Omental fat pad (tissue), 4 donors: ENCODE data around the gene GTF2H1. TPM values are rescaled to one million over a fixed set of nuclear protein-coding genes. Genes with fewer than 3 reads are reported as not detected.
"Not testable (repeated sequence)": the region's sequence is repeated elsewhere in the genome, so short reads cannot be mapped to it uniquely, and the experiment has no call there.

Source experiments
- ATAC-seq: fragments of 150-250 bp; one replicate; pipeline ENCODE4 v1.9.1; 2016; ENCODE audit warnings: mild to moderate bottlenecking, moderate library complexity; ENCODE audit not compliant: low FRiP score
- DNase-seq: peaks from one replicate; pipeline ENCODE4 v3.0.0-alpha.2; 2019; ENCODE audit warnings: low spot score
- CTCF ChIP-seq, 3 donors: fragments of 450-650 bp; IDR thresholded peaks; one replicate each; pipeline ENCODE4 v1.5.1; 2016 to 2017; ENCODE audit warnings: antibody characterized with exemption in 3 of 3, mild to moderate bottlenecking in 3 of 3, moderate library complexity in 2 of 3
- total RNA-seq, 4 donors: library from RNA; depleted of rRNA; stranded (reverse); fragments of >200 nt; gene quantifications; one replicate each; pipeline ENCODE4 v1.1.0, GENCODE V29; 2016

Gene GTF2H1
- total RNA-seq, 4 donors from 2014 or later, result 54.1 to 74.2 (median 70.8) TPM

- ATAC-seq (no peak), DNase-seq (no peak)
- no peak for TF ChIP-seq CTCF (IDR thresholded peaks at IDR 0.05)
Measured at GRCh38 chr11:18317551-18317950, 4.8 kb upstream of the GTF2H1 start.

- DNase-seq, result no peak
- no peak for TF ChIP-seq CTCF (IDR thresholded peaks at IDR 0.05)
- ATAC-seq, result no peak
Measured at GRCh38 chr11:18319914-18320313, 2.5 kb upstream of the GTF2H1 start.

GRCh38 chr11:18320617-18321016 is 1.8 kb upstream of the GTF2H1 start:
- TF ChIP-seq CTCF (IDR thresholded peaks at IDR 0.05), result no peak
- DNase-seq (no peak), ATAC-seq (no peak)

GRCh38 chr11:18321578-18321968 is 794 bp upstream of the GTF2H1 start:
- no peak for TF ChIP-seq CTCF (IDR thresholded peaks at IDR 0.05)
- DNase-seq (no peak), ATAC-seq (peak; percentile 37)

GRCh38 chr11:18322818-18323570 is 627 bp downstream of the GTF2H1 start:
- TF ChIP-seq CTCF (IDR thresholded peaks at IDR 0.05), result no peak
- DNase-seq, result no peak
- no peak for ATAC-seq

GRCh38 chr11:18323881-18324280 is 1.5 kb downstream of the GTF2H1 start:
- not testable (repeated sequence) for DNase-seq, ATAC-seq

- ATAC-seq (no peak), DNase-seq (no peak)
- no peak for TF ChIP-seq CTCF (IDR thresholded peaks at IDR 0.05)
Measured at GRCh38 chr11:18324381-18324780, 2.0 kb downstream of the GTF2H1 start.
